ENCODE measurements around the gene TPRKB. TPM values are rescaled to one million over a fixed set of nuclear protein-coding genes. Genes with fewer than 3 reads are reported as not detected.
"Not testable (repeated sequence)": the region's sequence is repeated elsewhere in the genome, so short reads cannot be mapped to it uniquely, and the experiment has no call there.

TPRKB gene
- polyA plus RNA-seq, 1 donor (not counting 4 experiments of a cell fraction or from before 2014, with no cell fraction given): 58.4 TPM

DNA sequence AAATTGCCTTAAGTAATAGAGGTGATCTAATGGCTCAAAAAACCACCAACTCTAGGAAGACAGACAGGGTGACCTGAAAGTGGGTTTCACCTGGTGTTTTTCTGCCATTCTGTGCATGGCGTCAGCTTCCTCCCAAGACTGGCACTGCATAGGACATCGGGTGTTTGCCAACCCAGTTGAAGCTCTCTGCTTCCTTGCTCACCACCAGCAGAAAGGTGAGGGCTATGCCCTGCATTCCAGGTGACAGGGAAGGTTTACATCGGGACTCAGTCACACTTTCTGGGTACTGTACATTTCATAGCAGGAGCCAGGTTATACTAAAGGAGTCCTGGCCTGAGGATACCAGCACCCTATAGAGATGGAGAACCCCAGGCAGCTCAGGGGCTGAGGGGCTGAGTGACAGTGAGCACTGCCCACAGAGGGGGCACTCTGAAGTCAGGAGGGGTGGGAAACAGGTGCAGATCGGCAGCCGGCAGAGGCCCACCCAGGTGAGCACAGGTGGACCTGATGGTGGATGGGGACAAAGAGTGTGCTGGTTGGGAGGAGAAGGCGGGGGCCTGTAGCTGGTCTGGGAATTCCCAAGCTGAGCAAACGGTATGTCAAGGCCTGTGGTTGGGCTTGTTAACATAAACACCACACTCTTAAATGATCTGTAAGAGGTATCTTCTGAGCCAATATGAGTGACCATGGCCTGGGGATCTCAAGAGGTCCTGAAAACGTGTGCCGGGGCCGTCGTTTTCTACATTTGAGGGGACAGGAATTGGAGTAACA is 18.1 kb downstream of the TPRKB start:
- FAIRE-seq: no peak
- no peak overlapping the region for H3K4me3 ChIP-seq (ENCODE audit: control insufficient read depth in 2 of 3, extremely low read depth in 1 of 3, insufficient read depth in 2 of 3, low read depth in 1 of 3, low read length in 3 of 3)
- H3K36me3 ChIP-seq (ENCODE audit: control insufficient read depth in 2 of 2, extremely low read depth in 1 of 2, insufficient read depth in 2 of 2, low read length in 2 of 2): no peaks in the 10 kb centered on the region
- H3K27ac ChIP-seq (ENCODE audit: control insufficient read depth, insufficient read depth, low read length): no peak overlapping the region
- H3K9me1 ChIP-seq (ENCODE audit: control insufficient read depth, extremely low read depth, insufficient read depth, low read length): no peaks in the 10 kb centered on the region
- dilution Hi-C loops (cut with MboI; ENCODE audit: extremely low pct_ligation_motif_present, low sequenced_read_pairs): no loop called here
- DNase-seq (ENCODE audit: low read depth, low spot score): no peak
- no peak overlapping the region for H3K9ac ChIP-seq (ENCODE audit: control insufficient read depth, extremely low read depth, insufficient read depth, low read length)
- no peak for TF ChIP-seq EZH2 (IDR thresholded peaks at IDR 0.05; ENCODE audit: low read length)
- TF ChIP-seq, protein P1, sequence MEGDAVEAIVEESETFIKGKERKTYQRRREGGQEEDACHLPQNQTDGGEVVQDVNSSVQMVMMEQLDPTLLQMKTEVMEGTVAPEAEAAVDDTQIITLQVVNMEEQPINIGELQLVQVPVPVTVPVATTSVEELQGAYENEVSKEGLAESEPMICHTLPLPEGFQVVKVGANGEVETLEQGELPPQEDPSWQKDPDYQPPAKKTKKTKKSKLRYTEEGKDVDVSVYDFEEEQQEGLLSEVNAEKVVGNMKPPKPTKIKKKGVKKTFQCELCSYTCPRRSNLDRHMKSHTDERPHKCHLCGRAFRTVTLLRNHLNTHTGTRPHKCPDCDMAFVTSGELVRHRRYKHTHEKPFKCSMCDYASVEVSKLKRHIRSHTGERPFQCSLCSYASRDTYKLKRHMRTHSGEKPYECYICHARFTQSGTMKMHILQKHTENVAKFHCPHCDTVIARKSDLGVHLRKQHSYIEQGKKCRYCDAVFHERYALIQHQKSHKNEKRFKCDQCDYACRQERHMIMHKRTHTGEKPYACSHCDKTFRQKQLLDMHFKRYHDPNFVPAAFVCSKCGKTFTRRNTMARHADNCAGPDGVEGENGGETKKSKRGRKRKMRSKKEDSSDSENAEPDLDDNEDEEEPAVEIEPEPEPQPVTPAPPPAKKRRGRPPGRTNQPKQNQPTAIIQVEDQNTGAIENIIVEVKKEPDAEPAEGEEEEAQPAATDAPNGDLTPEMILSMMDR (optimal IDR thresholded peaks at IDR 0.05 in 1 of 3, IDR thresholded peaks at IDR 0.05 in 1 of 3, conservative IDR thresholded peaks at IDR 0.05 in 1 of 3; ENCODE audit: extremely low read depth in 1 of 3, insufficient read depth in 2 of 3, low read length in 3 of 3): no peak
- no peak overlapping the region for H3K4me2 ChIP-seq (ENCODE audit: control insufficient read depth, extremely low read depth, insufficient read depth, low read depth, low read length)
- peaks cover 6% of the 10 kb centered on the region for H3K27me3 ChIP-seq (ENCODE audit: control insufficient read depth, extremely low read depth, insufficient read depth, low read length)
- H3K79me2 ChIP-seq (ENCODE audit: control insufficient read depth, insufficient read depth, low read length): no peaks in the 10 kb centered on the region
- no peaks in the 10 kb centered on the region for H4K20me1 ChIP-seq (ENCODE audit: control insufficient read depth, extremely low read depth, insufficient read depth, low read length)
- no peaks in the 10 kb centered on the region for H3K9me3 ChIP-seq (ENCODE audit: control insufficient read depth, low read depth, low read length)
- H3K4me1 ChIP-seq (ENCODE audit: control insufficient read depth, extremely low read depth, insufficient read depth, low read length): no peaks in the 10 kb centered on the region
- no peak overlapping the region for H2AFZ ChIP-seq (ENCODE audit: control insufficient read depth, low read length)

DNA sequence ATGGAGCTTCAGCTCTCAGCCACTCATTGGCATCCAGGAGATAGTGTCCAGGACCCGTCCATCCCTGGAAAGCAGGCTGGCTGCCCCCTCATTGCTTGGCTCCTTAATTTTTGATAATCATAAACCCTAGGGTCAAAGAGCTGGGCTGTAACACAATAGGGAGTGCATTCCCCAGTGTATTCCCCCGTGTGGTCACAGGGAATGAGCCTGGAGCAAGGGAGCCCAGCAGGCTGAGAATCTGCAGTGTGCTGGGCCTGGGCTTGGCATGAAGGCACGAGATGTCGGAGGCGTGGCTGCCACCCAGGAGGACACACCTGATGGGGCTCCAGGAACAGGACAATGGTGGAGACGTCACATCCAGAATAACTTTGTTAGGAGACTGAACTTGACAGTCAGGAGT is 18.7 kb downstream of the TPRKB start:
- H3K27ac ChIP-seq (ENCODE audit: control insufficient read depth, insufficient read depth, low read length): no peak overlapping the region
- no peaks in the 10 kb centered on the region for H3K9me1 ChIP-seq (ENCODE audit: control insufficient read depth, extremely low read depth, insufficient read depth, low read length)
- no peak overlapping the region for H3K4me2 ChIP-seq (ENCODE audit: control insufficient read depth, extremely low read depth, insufficient read depth, low read depth, low read length)
- FAIRE-seq (no peak), DNase-seq (ENCODE audit: low read depth, low spot score) (no peak)
- no peaks in the 10 kb centered on the region for H3K36me3 ChIP-seq (ENCODE audit: control insufficient read depth in 2 of 2, extremely low read depth in 1 of 2, insufficient read depth in 2 of 2, low read length in 2 of 2)
- dilution Hi-C loops (cut with MboI; ENCODE audit: extremely low pct_ligation_motif_present, low sequenced_read_pairs): no loop called here
- no peaks in the 10 kb centered on the region for H3K79me2 ChIP-seq (ENCODE audit: control insufficient read depth, insufficient read depth, low read length)
- no peaks in the 10 kb centered on the region for H3K9me3 ChIP-seq (ENCODE audit: control insufficient read depth, low read depth, low read length)
- H3K9ac ChIP-seq (ENCODE audit: control insufficient read depth, extremely low read depth, insufficient read depth, low read length): no peak overlapping the region
- H4K20me1 ChIP-seq (ENCODE audit: control insufficient read depth, extremely low read depth, insufficient read depth, low read length): no peaks in the 10 kb centered on the region
- H2AFZ ChIP-seq (ENCODE audit: control insufficient read depth, low read length): no peak overlapping the region
- no peak overlapping the region for H3K4me3 ChIP-seq (ENCODE audit: control insufficient read depth in 2 of 3, extremely low read depth in 1 of 3, insufficient read depth in 2 of 3, low read depth in 1 of 3, low read length in 3 of 3)
- TF ChIP-seq, protein P1 (optimal IDR thresholded peaks at IDR 0.05 in 1 of 3, IDR thresholded peaks at IDR 0.05 in 1 of 3, conservative IDR thresholded peaks at IDR 0.05 in 1 of 3; ENCODE audit: extremely low read depth in 1 of 3, insufficient read depth in 2 of 3, low read length in 3 of 3): no peak
- TF ChIP-seq EZH2 (IDR thresholded peaks at IDR 0.05; ENCODE audit: low read length): no peak
- H3K27me3 ChIP-seq (ENCODE audit: control insufficient read depth, extremely low read depth, insufficient read depth, low read length): peaks cover 6% of the 10 kb centered on the region
- no peaks in the 10 kb centered on the region for H3K4me1 ChIP-seq (ENCODE audit: control insufficient read depth, extremely low read depth, insufficient read depth, low read length)

DNA sequence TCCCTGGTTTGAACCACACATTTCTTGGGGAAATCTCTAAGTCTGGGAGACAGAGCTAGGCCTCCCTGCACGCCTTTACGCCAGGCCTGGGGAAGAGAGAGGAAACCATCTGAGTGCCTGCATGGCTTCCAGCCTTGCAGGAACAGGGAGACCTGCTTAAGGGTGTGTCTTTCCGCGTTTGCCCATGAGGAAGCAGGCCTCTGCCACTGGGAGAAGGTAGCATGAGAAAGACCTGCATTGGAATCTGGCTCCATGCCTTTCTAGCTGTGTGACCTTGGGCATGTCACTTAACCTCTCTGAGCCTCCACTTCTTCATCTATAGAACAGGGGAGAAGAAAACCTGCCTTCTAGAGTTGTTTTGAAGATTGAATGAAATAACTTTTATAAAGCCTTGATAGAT is 19.4 kb downstream of the TPRKB start:
- H3K4me3 ChIP-seq (ENCODE audit: control insufficient read depth in 2 of 3, extremely low read depth in 1 of 3, insufficient read depth in 2 of 3, low read depth in 1 of 3, low read length in 3 of 3); H3K9me1 ChIP-seq (ENCODE audit: control insufficient read depth, extremely low read depth, insufficient read depth, low read length); dilution Hi-C loops (cut with MboI; ENCODE audit: extremely low pct_ligation_motif_present, low sequenced_read_pairs); H2AFZ ChIP-seq (ENCODE audit: control insufficient read depth, low read length); H3K4me2 ChIP-seq (ENCODE audit: control insufficient read depth, extremely low read depth, insufficient read depth, low read depth, low read length); H3K79me2 ChIP-seq (ENCODE audit: control insufficient read depth, insufficient read depth, low read length); DNase-seq (ENCODE audit: low read depth, low spot score); H3K9me3 ChIP-seq (ENCODE audit: control insufficient read depth, low read depth, low read length); FAIRE-seq; H3K4me1 ChIP-seq (ENCODE audit: control insufficient read depth, extremely low read depth, insufficient read depth, low read length); H3K27me3 ChIP-seq (ENCODE audit: control insufficient read depth, extremely low read depth, insufficient read depth, low read length); H3K9ac ChIP-seq (ENCODE audit: control insufficient read depth, extremely low read depth, insufficient read depth, low read length); H3K36me3 ChIP-seq (ENCODE audit: control insufficient read depth in 2 of 2, extremely low read depth in 1 of 2, insufficient read depth in 2 of 2, low read length in 2 of 2); H4K20me1 ChIP-seq (ENCODE audit: control insufficient read depth, extremely low read depth, insufficient read depth, low read length); H3K27ac ChIP-seq (ENCODE audit: control insufficient read depth, insufficient read depth, low read length): not testable (repeated sequence)
